HG02642 (cell line): ENCODE results near the gene COG2.
"Not testable (repeated sequence)": the region's sequence is repeated elsewhere in the genome, so short reads cannot be mapped to it uniquely, and the experiment has no call there.

Experiments
- ATAC-seq: cut with Tn5 transposase; IDR thresholded peaks from one replicate; pipeline ENCODE4 v1.9.1; 2021; ENCODE audit warnings: mild to moderate bottlenecking; ENCODE audit not compliant: unreplicated experiment, poor library complexity

Gene COG2

DNA sequence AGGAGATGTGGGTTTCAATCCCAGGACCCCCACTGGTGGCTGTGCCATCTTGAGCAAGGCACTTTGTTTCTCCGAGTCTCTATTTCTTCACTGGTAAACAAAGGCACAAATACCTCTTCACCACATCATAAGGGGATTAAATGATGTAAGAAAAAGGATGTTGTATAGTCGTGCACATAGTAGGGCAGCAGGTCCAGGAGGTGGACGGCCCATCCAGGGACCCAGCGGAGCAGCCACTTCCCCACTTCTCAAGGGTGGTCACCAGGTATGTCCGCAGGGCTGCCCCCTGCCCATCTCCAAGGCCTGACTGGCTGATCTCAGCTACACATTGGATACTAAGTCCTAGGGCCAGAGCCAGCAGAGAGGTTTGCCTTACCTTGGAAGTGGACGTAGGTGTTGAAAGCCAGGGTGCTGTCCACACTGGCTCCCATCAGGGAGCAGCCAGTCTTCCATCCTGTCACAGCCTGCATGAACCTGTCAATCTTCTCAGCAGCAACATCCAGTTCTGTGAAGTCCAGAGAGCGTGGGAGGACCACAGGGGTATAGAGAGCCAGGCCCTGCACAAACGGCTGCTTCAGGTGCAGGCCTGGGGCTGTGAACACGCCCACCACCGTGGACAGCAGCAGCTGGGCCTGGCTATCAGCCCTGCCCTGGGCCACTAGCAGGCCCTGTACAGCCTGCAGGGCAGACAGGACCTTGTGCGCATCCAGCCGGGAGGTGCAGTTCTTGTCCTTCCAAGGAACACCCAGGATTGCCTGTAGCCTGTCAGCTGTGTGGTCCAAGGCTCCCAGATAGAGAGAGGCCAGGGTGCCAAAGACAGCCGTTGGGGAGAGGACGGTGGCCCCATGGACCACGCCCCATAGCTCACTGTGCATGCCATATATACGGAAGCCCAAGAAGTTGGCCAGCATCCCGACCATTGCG is 67.6 kb downstream of the COG2 start:
- no peak for ATAC-seq

DNA sequence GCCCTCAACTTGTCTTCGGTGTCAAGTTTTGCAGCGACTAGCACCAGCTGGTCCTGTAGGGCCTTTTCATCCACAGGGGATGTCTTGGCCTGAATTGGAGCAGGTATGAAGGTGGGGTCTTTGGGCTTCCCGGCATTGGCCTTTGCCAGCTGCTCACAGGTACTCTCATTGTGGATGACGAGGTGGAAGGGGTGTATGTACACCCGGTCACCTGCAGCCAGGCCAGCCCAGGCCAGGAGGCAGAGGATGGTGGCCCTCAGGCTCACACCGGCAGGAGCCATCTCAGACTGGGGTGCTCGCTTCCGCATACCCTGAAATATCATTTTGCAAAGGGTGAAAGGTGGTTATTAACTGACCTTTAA is 68.2 kb downstream of the COG2 start:
- ATAC-seq: no peak

DNA sequence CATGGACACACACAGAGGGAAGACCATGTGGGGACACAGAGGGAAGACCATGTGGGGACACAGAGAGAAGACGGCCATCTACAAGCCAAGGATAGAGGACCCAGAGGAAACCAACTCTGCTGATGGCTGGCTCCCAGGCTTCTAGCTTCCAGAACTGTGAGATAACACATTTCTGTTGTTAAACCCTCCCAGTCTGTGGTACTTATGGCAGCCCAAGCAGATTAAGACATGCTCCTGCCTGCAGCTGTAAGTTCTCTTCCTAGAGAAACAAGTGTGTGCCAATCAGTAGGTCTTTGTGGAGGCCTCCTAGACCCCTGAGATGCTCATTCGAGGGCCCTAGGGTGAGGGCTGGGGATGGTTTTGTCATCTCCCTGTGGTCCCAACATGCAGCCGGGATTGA is 69.0 kb downstream of the COG2 start:
- ATAC-seq: no peak

DNA sequence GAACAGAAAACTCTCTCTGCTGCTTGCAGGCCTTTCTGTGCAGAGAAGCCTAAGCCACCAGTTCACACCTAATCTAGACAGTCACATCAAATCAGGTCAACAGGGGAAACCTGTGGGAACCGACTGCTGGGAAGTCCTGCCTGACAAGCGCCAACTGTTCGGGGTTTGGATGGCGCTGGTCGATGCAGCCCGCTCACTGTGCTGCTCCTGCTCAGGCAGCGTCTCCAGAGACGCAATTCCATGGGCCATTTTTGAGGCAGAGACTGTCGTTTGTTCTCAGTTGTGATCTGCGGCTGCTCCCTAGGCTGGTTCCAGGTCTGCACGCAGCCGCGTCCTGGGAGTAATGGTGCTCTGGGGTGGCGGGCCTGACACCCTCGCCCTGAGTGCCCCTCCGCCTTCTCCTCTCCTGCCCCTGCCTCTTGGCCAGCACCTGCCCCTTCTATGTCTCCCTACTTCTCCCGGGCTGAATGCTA is 70.2 kb downstream of the COG2 start:
- no peak for ATAC-seq

DNA sequence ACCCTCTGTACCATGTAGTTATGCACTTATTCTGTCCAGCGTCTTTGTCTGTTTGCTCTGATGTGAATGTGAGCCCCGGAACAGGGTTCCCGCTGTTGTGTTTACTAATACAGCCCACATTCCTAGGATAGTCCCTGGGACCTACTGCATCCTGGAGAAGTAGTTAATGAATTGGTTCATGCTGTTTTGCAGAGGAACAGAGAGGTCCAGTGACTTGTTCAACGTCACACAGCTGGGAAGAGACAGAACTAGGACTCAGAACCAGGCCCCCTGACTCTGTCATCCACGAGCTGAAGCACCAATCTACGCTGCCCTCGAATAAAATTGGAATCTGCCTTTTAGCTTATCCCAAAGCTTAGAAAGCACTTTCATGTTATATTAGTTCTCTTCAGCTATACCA is 70.9 kb downstream of the COG2 start:
- no peak for ATAC-seq

DNA sequence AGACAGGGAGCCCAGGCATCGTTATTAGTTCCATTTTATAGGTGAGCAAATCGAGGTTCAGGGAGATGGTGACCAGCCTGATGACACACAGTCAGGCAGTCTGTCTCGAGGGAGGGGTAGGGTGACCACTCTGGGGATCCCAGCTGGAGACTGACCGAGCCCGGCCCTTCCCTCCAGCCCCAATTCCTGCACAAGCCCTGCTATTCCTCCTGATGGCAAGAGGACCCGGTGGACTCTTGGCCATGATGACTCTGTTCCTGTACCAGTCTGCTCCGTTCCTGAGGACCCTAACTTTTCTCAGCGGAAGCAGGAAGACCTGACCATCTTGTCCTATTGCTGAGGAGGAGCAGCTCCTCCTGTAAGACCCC is 71.2 kb downstream of the COG2 start:
- ATAC-seq: no peak

DNA sequence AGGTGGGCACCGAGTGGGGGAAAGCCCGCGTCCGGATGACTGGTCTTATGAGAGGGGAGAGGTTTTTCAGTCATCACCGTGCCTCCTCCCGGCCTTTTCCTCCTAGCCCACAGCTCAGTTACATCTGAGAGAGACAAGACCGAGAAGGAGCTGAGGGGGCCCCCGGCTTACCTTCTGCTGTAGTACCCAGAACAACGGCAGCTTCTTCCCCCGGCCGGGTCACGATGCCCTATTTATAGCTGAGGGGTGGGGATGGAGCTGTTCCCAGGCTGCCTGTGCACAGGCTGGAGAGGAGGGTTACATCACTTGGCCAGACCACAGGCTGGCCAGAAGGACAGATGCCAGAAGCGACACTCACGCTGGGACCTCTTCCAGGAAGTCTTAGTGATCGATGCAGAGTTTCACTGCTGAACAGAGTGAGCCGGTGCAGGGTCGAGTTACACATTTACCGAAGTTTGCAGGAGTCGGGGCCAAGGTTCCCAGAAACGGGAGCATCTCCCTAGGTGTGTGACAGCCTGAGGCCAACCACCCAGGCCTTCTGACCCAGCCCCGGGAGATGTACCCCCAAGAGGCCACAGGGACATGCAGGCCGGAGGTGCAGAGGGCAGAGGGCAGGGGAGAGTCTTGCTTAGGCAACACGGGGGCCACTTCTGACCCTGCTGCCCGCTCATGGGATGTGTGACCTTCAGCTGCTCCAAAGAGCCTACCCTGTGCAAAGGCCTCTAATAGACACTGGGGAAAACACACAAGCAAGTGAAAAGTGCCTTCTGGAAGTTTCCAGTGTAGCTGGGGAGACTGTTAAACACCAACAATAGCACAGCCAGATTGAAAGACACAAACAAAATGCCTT is 71.9 kb downstream of the COG2 start, which contains the start of gene AGT:
Gene AGT (minus strand): TSS at position 208 of the 850 bp plus-strand sequence. CDS start 3,299 bp downstream, outside the sequence.
- ATAC-seq: no peak

DNA sequence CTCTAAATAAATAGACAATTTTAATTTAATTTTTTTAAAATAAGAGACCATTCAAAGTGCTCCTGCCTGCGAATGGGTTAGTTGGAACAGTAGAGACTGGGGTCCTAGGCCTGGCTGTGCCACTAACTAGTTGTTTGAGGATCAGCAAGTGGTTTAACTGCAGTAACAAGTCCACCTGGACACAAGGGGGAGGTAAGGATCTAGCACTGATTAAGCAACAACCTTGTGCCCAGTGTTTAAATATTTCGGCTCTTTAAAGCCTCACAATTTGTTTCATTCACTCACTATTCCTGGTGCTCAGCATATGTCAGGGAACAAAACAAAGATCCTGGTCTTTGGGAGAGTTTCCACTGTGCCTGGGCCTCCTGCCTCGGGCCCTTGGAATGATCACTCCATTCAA is 73.2 kb downstream of the COG2 start:
- no peak for ATAC-seq

DNA sequence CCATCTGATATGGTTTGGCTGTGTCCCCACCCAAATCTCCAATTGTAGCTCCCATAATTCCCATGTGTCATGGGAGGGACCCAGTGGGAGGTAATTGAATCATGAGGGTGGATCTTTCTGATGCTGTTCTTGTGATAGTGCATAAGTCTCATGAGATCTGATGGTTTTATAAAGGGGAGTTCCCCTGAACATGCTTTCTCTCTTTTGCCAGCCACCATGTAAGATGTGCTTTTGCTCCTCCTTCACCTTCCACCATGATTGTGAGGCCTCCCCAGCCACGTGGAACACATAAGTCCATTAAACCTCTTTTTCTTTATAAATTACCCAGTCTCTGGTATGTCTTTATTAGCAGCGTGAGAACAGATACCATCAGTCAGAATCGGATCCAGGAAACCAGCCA is 74.2 kb downstream of the COG2 start:
- not testable (repeated sequence) for ATAC-seq

DNA sequence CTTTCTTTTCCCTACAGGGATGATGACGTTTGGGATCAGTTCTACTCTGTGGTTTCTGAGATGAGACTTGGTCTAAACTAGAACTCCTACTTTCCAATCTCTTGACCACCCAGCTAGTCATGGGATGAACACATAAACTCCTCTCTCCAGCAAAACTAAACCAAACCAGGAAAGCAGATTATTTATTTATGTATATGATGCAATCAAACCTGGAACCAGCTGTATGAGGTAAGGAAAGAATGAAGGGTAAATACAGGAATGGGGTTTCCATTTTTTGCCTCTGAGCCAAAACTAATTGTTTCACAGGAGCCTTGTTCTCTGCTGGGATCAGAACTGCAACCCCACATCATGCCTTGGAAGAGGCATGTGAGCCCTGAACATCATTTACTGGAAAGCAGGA is 75.0 kb downstream of the COG2 start:
- ATAC-seq: no peak

DNA sequence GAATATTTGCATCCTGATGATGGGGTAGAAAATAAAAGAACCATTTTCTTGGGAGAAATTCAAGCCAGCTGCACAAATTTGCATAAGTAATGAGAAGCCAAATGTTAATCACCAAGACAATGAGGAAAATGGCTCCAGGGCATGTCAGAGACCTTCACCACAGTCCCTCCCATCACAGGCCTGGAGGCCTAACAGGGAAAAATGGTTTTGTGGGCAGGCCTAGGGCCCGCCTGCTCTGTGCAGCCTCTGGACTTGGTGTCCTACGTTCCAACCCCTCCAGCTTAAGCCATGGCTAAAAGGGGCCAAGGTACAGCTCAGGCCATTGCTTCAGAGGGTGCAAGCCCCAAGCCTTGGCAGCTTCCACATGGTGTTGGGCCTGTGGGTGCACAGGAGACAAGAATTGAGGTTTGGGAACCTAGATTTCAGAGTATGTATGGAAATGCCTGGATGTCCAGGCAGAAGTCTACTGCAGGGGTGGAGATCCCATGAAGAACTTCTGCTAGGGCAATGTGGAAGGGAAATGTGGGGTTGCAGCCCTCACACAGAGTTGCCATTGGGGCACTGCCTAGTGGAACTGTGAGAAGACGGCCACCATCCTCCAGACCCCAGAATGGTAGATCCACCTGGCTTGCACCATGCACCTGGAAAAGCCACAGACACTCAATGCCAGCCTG is 79.7 kb downstream of the COG2 start:
- not testable (repeated sequence) for ATAC-seq

DNA sequence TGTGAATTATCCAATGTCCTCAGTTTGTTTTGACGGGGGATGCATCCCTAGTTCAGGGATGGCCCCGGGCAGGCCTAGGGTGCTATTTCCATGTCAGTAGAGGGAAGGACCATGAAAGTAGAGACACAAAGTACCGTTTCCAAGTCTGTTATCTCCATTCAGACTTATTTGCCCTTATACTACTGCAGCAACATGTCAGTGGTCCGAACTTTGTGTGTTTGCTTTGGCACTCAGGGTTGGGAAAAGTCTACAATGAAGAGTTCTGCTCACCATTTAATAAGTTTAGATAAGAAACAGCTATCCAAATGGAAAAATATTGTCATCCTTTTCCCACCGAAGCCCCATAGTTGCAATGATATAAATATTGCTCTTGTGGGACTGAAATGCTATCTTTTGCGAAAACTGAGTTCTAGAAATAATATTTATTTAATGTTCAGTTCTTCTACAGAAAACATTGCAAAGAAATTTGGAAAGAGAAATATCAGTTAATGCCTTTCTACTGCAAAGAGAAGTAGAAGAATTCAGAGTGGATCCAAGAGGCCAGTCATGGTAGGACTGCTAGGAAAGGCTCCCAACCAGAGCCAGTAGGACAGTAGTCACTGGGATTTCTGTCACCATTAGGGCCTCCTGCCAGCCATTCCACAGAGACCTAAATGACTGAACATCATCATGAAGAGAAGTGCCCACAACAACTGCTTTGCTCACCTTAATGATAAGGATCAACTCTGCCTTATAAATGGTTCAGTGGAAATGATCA is 83.2 kb downstream of the COG2 start:
- no peak for ATAC-seq

DNA sequence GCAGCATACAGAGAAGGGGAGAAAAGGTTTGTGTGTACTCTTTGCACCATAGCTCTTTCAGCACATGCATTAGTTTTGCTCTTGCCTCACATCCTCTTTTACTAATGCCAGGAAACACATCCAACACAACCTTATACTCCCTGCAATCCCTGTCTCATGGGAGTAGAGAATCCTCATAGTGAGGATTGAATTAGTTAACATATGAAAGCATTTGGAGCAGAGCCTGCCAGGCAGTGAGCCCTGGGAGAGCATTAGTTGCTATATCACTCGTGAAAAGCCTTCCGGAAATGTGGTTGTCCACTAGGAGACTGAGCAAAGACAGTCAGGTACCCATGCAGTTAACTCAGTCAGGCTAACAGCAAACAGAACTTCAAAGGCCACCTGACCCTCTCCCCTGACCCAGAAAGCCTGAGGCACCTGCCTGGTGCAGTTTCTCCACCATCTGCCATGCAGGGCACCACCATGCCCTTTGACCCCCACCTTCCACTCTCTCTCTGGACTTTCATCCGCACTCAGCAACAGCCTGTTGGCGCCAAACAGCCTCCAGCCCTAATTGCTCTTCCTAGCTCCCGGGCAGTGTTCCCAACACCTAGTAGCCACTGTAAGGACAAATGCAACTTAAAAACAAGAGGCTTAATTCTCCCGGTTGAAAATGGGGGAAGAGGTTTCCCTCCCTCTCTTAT is 86.6 kb downstream of the COG2 start:
- ATAC-seq: no peak

DNA sequence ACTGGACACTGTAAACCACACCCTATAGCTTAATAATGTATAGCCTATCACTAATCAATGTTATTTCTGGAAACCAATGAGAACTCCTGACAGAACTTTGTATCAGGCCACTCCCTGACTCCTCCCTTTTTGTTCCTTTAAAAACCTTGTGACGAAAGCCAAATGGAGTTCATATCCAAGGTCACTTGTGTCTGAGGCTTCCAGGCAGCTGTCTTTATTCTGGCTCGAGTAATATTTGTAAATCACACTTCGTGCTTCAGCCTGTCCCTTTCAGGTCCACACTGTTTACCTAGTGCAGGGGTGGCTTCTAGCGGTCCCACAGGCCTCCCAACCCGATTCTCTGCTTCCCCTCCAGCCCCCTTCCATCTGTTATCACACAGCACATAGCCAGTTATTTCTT is 88.7 kb downstream of the COG2 start:
- ATAC-seq: no peak

DNA sequence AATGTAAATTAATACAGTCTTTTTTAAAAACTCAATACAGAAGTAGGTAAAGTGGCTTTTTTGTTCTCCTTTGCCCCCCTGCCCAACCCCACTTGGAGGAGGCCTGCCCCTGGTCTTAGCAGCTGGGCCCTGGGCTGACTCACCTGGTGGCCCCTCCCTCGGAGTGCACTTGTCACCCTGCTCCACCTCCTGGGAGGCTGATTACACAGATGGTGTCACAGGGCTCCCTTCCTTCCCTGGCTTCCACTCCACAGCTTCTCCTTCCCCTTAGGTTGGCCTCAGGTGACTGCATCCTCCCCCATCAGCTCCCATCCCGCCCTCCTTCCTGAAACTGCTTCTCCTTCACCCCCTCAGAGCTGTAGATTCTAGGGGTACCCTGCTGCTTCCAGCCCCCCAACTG is 93.2 kb downstream of the COG2 start:
- ATAC-seq: no peak

DNA sequence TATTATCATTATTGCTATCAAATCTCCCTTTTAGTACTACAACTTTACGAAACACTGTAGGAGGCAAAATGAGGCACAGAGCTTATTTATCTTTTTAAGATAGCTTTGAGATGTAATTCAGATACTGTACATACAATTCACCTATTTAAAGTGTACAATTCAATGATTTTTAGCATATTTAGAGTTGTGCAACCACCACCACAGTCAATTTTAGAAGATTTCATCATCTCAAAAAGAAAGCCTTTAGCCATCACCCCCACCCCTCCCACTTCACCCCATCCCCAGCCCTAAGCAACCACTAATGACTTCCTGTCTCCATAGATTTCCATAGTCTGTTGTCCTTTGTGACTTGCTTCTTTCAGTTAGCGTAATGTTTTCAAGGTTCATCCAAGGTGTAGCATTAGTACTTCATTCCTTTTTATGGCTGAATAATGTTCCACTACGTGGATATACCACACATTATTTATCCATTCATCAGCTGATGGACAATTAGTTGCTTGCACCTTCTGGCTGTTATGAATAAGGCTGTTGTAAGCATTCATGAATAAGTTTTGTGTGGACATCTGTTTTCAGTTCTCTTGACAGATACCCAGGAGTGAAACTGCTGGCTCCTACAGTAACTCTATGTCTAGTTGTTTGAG is 95.5 kb downstream of the COG2 start:
- ATAC-seq: no peak

DNA sequence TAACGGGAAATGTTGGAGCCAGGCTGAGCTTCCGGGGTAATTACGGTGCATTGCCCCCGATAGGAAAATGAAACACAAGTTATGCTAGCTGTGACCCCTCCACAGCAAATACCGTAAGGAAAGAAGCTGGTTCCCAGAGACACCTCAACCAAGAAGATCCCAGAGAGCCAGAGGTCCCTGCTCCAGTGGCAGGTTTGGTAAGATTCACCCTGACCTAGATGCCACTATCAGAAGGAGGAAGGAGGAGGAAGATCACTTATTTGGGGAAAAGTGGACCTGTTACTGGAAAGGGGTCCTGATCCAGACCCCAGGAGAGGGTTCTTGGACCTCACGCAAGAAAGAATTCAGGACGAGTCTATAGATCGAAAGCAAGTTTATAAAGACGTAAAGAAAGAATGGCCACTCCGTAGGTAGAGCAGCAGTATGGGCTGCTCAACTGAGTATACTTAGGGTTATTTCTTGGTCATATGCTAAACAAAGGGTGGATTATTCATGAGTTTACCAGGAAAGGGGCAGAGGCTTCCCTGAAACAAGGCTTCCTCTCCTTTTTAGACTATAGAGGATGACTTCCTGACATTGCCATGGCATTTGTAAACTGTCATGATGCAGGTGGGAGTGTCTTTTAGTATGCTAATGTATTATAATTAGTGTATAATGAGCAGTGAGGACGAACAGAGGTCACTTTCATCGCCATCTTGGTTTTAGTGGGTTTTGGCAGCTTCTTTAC is 97.4 kb downstream of the COG2 start:
- ATAC-seq: no peak
